BE2C (cell line): ENCODE measurements around the gene MFAP2.

Experiments
- DNase-seq: peaks from one replicate; pipeline ENCODE4 v3.0.0-alpha.2; 2020
- H3K27me3 ChIP-seq: fragments of 250-450 bp; sonication (Bioruptor Pico); 2 replicates; pipeline ENCODE4 v1.5.1; 2020; ENCODE audit warnings: mild to moderate bottlenecking
- H3K36me3 ChIP-seq: fragments of 250-450 bp; sonication (Bioruptor Pico); 2 replicates; pipeline ENCODE4 v1.5.1; 2020; ENCODE audit warnings: mild to moderate bottlenecking
- H3K4me1 ChIP-seq: fragments of 250-450 bp; sonication (Bioruptor Pico); 2 replicates; pipeline ENCODE4 v1.5.1; 2020
- H3K4me3 ChIP-seq: 2 replicates; pipeline ENCODE4 v1.5.1; 2011; ENCODE audit warnings: low read depth, low read length
- H3K9me3 ChIP-seq: fragments of 250-450 bp; sonication (Bioruptor Pico); 2 replicates; pipeline ENCODE4 v1.5.1; 2020
- CTCF ChIP-seq: IDR thresholded peaks from 2 replicates; pipeline ENCODE4 v1.5.1; 2012; ENCODE audit warnings: mild to moderate bottlenecking, low read depth, low read length

The MFAP2 gene

GRCh38 chr1:17016317-17016661 is 35.9 kb upstream of the MFAP2 start:
- Histone ChIP-seq H3K9me3 (no peaks in the 10 kb centered on the region), H3K27me3 (no peaks in the 10 kb centered on the region), H3K4me3 (no peak overlapping the region), H3K4me1 (no peaks in the 10 kb centered on the region), H3K36me3 (peaks cover 8% of the 10 kb centered on the region)
- DNase-seq = no peak
- TF ChIP-seq CTCF = no peak

GRCh38 chr1:17014671-17015567 is 34.5 kb upstream of the MFAP2 start:
- TF ChIP-seq CTCF = no peak
- H3K4me1 ChIP-seq = no peaks in the 10 kb centered on the region
- peaks cover 2% of the 10 kb centered on the region for H3K36me3 ChIP-seq
- no peaks in the 10 kb centered on the region for H3K27me3 ChIP-seq
- DNase-seq = no peak
- no peak overlapping the region for H3K4me3 ChIP-seq
- no peaks in the 10 kb centered on the region for H3K9me3 ChIP-seq

GRCh38 chr1:17013491-17014320 is 33.3 kb upstream of the MFAP2 start:
- TF ChIP-seq CTCF = no peak
- DNase-seq = no peak
- H3K4me3 ChIP-seq = no peak overlapping the region
- H3K9me3 ChIP-seq = no peaks in the 10 kb centered on the region
- H3K27me3 ChIP-seq = no peaks in the 10 kb centered on the region
- H3K4me1 ChIP-seq = no peaks in the 10 kb centered on the region
- no peaks in the 10 kb centered on the region for H3K36me3 ChIP-seq

- no peak for DNase-seq
- no peak for TF ChIP-seq CTCF
- H3K4me3 ChIP-seq = no peak overlapping the region
Measured at GRCh38 chr1:17012775-17013490, 32.5 kb upstream of the MFAP2 start.

GRCh38 chr1:17011439-17012307 is 31.3 kb upstream of the MFAP2 start, which contains the start of gene ATP13A2:
Gene ATP13A2 (minus strand): TSS chr1:17011928. CDS start chr1:17011738, 190 bp downstream.
- peak within 1 kb of the TSS; percentile 62 for H3K4me3 ChIP-seq
- no peaks in the 10 kb centered on the region for H3K27me3 ChIP-seq
- no peaks in the 10 kb centered on the region for H3K4me1 ChIP-seq
- H3K36me3 ChIP-seq = no peaks in the 10 kb centered on the region
- H3K9me3 ChIP-seq = no peaks in the 10 kb centered on the region
- DNase-seq = peak; percentile 70
- TF ChIP-seq CTCF = no peak

More at GRCh38 chr1:17012775-17013490, 32.5 kb upstream of the MFAP2 start:
- H3K4me1 ChIP-seq = no peaks in the 10 kb centered on the region
- H3K27me3 ChIP-seq = no peaks in the 10 kb centered on the region
- H3K9me3 ChIP-seq = no peaks in the 10 kb centered on the region
- no peaks in the 10 kb centered on the region for H3K36me3 ChIP-seq
